IMR-90 (cell line): ENCODE results near the gene ZNF581.

ENCODE experiments used
- CEBPB ChIP-seq: IDR thresholded peaks from 2 replicates; pipeline ENCODE4 v1.6.1; 2012; ENCODE audit warnings: low read depth, low read length, improper control_type of control experiment
- CHD1 ChIP-seq: IDR thresholded peaks from 2 replicates; pipeline ENCODE4 v1.6.1; 2012; ENCODE audit warnings: low read depth, low read length, improper control_type of control experiment
- CTCF ChIP-seq: conservative IDR thresholded peaks from 2 replicates; pipeline ENCODE4 v1.5.1; 2012; ENCODE audit warnings: mild to moderate bottlenecking, low read depth, low read length, improper control_type of control experiment
- MAFK ChIP-seq: IDR thresholded peaks from 2 replicates; pipeline ENCODE4 v1.6.1; 2012; ENCODE audit warnings: low read depth, low read length, improper control_type of control experiment
- MXI1 ChIP-seq: IDR thresholded peaks from 2 replicates; pipeline ENCODE4 v1.6.1; 2012; ENCODE audit warnings: low read depth, mild to moderate bottlenecking, low read length, moderate library complexity, borderline replicate concordance
- POLR2A ChIP-seq: IDR thresholded peaks from 2 replicates; pipeline ENCODE4 v1.6.1; 2012; ENCODE audit warnings: mild to moderate bottlenecking, low read depth, low read length
- RAD21 ChIP-seq: IDR thresholded peaks from 2 replicates; pipeline ENCODE4 v1.6.1; 2012; ENCODE audit warnings: low read length, improper control_type of control experiment
- RCOR1 ChIP-seq: IDR thresholded peaks from 2 replicates; pipeline ENCODE4 v1.6.1; 2012; ENCODE audit warnings: mild to moderate bottlenecking, low read length, improper control_type of control experiment; ENCODE audit not compliant: insufficient replicate concordance
- RFX5 ChIP-seq: IDR thresholded peaks from 2 replicates; pipeline ENCODE4 v1.8.0; 2012; ENCODE audit warnings: low read depth, mild to moderate bottlenecking, low read length, moderate library complexity
- SMC3 ChIP-seq: fragments of 150-350 bp; IDR thresholded peaks from 2 replicates; pipeline ENCODE4 v1.6.1; 2016; ENCODE audit warnings: low read depth, mild to moderate bottlenecking, antibody characterized with exemption, low read length, moderate library complexity
- USF2 ChIP-seq: fragments of 150-350 bp; IDR thresholded peaks from 2 replicates; pipeline ENCODE4 v1.6.1; 2017; ENCODE audit warnings: mild to moderate bottlenecking, antibody characterized with exemption, low read length, low read depth

GRCh38 chr19:55694241-55694655 lies 50.8 kb downstream of the ZNF581 start:
- TF ChIP-seq CTCF (no peak), POLR2A (no peak), RAD21 (no peak), CHD1 (no peak), MAFK (no peak), RFX5 (no peak), MXI1 (no peak), USF2 (no peak), CEBPB (no peak), SMC3 (no peak), RCOR1 (no peak)
